GM12878 (cell line): ENCODE results near the gene DHX57. TPM values are rescaled to one million over a fixed set of nuclear protein-coding genes. Genes with fewer than 3 reads are reported as not detected.
A peak's percentile ranks its signal among the peaks of the same experiment; 100 is the strongest.

Experiments used
- ASH2L ChIP-seq: fragments of 300-600, 200-600 bp; sonication (generic); IDR thresholded peaks from 2 replicates; pipeline ENCODE4 v1.6.1; 2017; ENCODE audit warnings: low read depth, mild to moderate bottlenecking, borderline replicate concordance
- EP300 ChIP-seq, 2 experiments: fragments of 150-350 bp in 1 of 2; IDR thresholded peaks; 2 replicates each; pipeline ENCODE4 v1.6.1; 2011 to 2012; ENCODE audit warnings: low read depth in 2 of 2, low read length in 2 of 2, borderline replicate concordance in 1 of 2, improper control_type of control experiment in 1 of 2, inconsistent platforms in 1 of 2; ENCODE audit not compliant: control insufficient read depth in 1 of 2
- EZH2 ChIP-seq: IDR thresholded peaks from 2 replicates; pipeline ENCODE4 v1.6.1; 2012; ENCODE audit warnings: low read depth, mild to moderate bottlenecking, control low read depth, inconsistent platforms, low read length, borderline replicate concordance; ENCODE audit not compliant: control insufficient read depth
- FOXM1 ChIP-seq: IDR thresholded peaks from 2 replicates; pipeline ENCODE4 v1.6.1; 2012; ENCODE audit warnings: low read depth, mild to moderate bottlenecking, inconsistent platforms, low read length, moderate library complexity
- MTA2 ChIP-seq: fragments of 450-650 bp; IDR thresholded peaks from 2 replicates; pipeline ENCODE4 v1.6.1; 2016; ENCODE audit warnings: low read depth, mild to moderate bottlenecking, moderate library complexity
- MXI1 ChIP-seq: fragments of 150-350 bp; IDR thresholded peaks from 2 replicates; pipeline ENCODE4 v1.6.1; 2011; ENCODE audit warnings: low read depth, mild to moderate bottlenecking, inconsistent platforms, low read length, improper control_type of control experiment
- SIN3A ChIP-seq: IDR thresholded peaks from 2 replicates; pipeline ENCODE4 v1.6.1; 2012; ENCODE audit warnings: low read depth, low read length, improper control_type of control experiment
- TARDBP ChIP-seq: IDR thresholded peaks from 2 replicates; pipeline ENCODE4 v1.6.1; 2016; ENCODE audit warnings: borderline replicate concordance
- TCF3 ChIP-seq: IDR thresholded peaks from 2 replicates; pipeline ENCODE4 v1.6.1; 2012; ENCODE audit warnings: low read depth, mild to moderate bottlenecking, low read length, borderline replicate concordance; ENCODE audit not compliant: insufficient read depth
- polyA plus RNA-seq, 11 experiments: library from polyadenylated mRNA; depleted of rRNA in 4 of 11; unstranded in 6 of 11; stranded (reverse) in 5 of 11; fragments of >200 nt; fragmentation: Nextera tagmentation in 4 of 11; fragmentation: Illumina TruSeq in 1 of 11; extraction: Ambion mirVana in 4 of 11; extraction: Trizol in 1 of 11; gene quantifications; 1 replicate in 1 of 11; 2 replicates in 10 of 11; pipeline versions ENCODE4 v1.2.1 to v1.2.3, GENCODE V29; 2011 to 2016; ENCODE audit warnings: inconsistent platforms in 2 of 11, missing spikeins in 2 of 11, low read depth in 1 of 11
- total RNA-seq, 4 experiments: library from RNA; depleted of rRNA in 3 of 4; stranded (reverse); fragments of >200 nt in 3 of 4; fragmentation: Illumina TruSeq in 1 of 4; extraction: Trizol in 1 of 4; gene quantifications; 2 replicates each; pipeline versions ENCODE4 v1.2.1 to v1.2.3, GENCODE V29; 2013 to 2021
- TF ChIP-seq, protein P1 (sequence below): IDR thresholded peaks from 2 replicates; pipeline ENCODE4 v1.6.1; 2012; ENCODE audit warnings: low read depth, low read length, improper control_type of control experiment
- TF ChIP-seq, protein P2 (sequence below): fragments of 450-650 bp; IDR thresholded peaks from 2 replicates; pipeline ENCODE4 v1.6.1; 2014; ENCODE audit warnings: mild to moderate bottlenecking
- TF ChIP-seq, protein P3 (sequence below): fragments of 450-650 bp; IDR thresholded peaks from 2 replicates; pipeline ENCODE4 v1.6.1; 2017; ENCODE audit warnings: borderline replicate concordance
- TF ChIP-seq, protein P4 (sequence below): fragments of 450-650 bp; IDR thresholded peaks from 2 replicates; pipeline ENCODE4 v1.6.1; 2016; ENCODE audit warnings: mild to moderate bottlenecking
- TF ChIP-seq, protein P5 (sequence below): fragments of 450-650 bp; IDR thresholded peaks from 2 replicates; pipeline ENCODE4 v1.6.1; 2016; ENCODE audit warnings: mild to moderate bottlenecking, moderate library complexity, borderline replicate concordance
- TF ChIP-seq, protein P6 (sequence below): fragments of 450-650 bp; IDR thresholded peaks from 2 replicates; pipeline ENCODE4 v1.6.1; 2017; ENCODE audit warnings: mild to moderate bottlenecking, low read depth, inconsistent platforms; ENCODE audit not compliant: poor library complexity, severe bottlenecking

The DHX57 gene
- total and polyA plus RNA-seq, 10 of the 15 experiments (the other 5 are each of a cell fraction or from before 2014, with no cell fraction given): 6.5 to 18.0 (median 15.8) TPM

DNA sequence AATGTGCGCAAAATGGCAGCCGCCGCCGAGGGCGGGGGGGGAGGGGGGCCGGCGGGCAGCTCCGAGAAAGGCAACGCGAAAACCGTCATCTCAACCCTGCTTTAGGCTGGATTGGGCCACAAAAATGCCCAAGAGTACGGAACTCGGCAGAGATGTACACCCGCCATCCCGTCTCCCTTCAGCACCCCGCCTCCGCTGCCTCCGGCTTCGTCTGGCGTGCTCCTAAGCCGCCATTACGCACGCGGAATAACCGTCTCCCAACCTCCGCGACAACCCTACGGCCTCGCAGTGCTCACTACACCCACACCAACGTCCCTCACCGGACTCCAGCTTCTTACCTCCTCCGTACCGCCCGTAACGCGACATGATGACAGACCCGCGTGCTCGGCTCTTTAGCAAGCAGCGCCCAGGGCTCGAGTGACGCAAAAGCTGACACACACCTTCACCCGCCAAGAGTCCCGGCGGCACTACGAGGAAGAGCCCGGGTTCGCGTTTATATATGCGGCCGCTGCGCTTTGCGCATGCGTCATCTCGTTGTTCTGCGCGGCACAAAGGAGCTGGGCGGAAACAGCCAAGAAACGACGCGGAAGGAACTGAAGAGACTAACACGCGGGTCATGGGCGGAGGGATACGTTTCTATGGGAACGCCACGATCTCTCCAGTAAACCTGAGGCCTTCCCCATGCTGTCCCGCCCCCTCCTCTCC, 124.7 kb downstream of the DHX57 start, which contains the start of gene SRSF7 (continued):
- TF ChIP-seq, protein P1, sequence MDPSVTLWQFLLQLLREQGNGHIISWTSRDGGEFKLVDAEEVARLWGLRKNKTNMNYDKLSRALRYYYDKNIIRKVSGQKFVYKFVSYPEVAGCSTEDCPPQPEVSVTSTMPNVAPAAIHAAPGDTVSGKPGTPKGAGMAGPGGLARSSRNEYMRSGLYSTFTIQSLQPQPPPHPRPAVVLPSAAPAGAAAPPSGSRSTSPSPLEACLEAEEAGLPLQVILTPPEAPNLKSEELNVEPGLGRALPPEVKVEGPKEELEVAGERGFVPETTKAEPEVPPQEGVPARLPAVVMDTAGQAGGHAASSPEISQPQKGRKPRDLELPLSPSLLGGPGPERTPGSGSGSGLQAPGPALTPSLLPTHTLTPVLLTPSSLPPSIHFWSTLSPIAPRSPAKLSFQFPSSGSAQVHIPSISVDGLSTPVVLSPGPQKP: peak; percentile 65; the same call in 1 of the 2 replicates
- TF ChIP-seq EP300 (IDR thresholded peaks at IDR 0.05; ENCODE audit: borderline replicate concordance in 1 of 2, control insufficient read depth in 1 of 2, low read depth in 2 of 2, low read length in 2 of 2) (peak in 1 of 2 experiments; percentile 76; a peak in 2 of 4 replicates), MTA2 (0 out of 2 replicates have a peak, but pooled peaks have one; percentile 53), SIN3A (peak; percentile 95), ASH2L (no peak), EZH2 (no peak), FOXM1 (peak; percentile 76; the same call in 1 of the 2 replicates), MXI1 (peak; percentile 89), TCF3 (peak; percentile 97), TARDBP (peak; percentile 79; the same call in 1 of the 2 replicates)
- TF ChIP-seq, protein P2, sequence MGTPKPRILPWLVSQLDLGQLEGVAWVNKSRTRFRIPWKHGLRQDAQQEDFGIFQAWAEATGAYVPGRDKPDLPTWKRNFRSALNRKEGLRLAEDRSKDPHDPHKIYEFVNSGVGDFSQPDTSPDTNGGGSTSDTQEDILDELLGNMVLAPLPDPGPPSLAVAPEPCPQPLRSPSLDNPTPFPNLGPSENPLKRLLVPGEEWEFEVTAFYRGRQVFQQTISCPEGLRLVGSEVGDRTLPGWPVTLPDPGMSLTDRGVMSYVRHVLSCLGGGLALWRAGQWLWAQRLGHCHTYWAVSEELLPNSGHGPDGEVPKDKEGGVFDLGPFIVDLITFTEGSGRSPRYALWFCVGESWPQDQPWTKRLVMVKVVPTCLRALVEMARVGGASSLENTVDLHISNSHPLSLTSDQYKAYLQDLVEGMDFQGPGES: no peak
- TF ChIP-seq, protein P3, sequence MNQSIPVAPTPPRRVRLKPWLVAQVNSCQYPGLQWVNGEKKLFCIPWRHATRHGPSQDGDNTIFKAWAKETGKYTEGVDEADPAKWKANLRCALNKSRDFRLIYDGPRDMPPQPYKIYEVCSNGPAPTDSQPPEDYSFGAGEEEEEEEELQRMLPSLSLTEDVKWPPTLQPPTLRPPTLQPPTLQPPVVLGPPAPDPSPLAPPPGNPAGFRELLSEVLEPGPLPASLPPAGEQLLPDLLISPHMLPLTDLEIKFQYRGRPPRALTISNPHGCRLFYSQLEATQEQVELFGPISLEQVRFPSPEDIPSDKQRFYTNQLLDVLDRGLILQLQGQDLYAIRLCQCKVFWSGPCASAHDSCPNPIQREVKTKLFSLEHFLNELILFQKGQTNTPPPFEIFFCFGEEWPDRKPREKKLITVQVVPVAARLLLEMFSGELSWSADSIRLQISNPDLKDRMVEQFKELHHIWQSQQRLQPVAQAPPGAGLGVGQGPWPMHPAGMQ: no peak
- TF ChIP-seq, protein P4, sequence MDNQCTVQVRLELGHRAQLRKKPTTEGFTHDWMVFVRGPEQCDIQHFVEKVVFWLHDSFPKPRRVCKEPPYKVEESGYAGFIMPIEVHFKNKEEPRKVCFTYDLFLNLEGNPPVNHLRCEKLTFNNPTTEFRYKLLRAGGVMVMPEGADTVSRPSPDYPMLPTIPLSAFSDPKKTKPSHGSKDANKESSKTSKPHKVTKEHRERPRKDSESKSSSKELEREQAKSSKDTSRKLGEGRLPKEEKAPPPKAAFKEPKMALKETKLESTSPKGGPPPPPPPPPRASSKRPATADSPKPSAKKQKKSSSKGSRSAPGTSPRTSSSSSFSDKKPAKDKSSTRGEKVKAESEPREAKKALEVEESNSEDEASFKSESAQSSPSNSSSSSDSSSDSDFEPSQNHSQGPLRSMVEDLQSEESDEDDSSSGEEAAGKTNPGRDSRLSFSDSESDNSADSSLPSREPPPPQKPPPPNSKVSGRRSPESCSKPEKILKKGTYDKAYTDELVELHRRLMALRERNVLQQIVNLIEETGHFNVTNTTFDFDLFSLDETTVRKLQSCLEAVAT: peak; percentile 98
- TF ChIP-seq, protein P5, sequence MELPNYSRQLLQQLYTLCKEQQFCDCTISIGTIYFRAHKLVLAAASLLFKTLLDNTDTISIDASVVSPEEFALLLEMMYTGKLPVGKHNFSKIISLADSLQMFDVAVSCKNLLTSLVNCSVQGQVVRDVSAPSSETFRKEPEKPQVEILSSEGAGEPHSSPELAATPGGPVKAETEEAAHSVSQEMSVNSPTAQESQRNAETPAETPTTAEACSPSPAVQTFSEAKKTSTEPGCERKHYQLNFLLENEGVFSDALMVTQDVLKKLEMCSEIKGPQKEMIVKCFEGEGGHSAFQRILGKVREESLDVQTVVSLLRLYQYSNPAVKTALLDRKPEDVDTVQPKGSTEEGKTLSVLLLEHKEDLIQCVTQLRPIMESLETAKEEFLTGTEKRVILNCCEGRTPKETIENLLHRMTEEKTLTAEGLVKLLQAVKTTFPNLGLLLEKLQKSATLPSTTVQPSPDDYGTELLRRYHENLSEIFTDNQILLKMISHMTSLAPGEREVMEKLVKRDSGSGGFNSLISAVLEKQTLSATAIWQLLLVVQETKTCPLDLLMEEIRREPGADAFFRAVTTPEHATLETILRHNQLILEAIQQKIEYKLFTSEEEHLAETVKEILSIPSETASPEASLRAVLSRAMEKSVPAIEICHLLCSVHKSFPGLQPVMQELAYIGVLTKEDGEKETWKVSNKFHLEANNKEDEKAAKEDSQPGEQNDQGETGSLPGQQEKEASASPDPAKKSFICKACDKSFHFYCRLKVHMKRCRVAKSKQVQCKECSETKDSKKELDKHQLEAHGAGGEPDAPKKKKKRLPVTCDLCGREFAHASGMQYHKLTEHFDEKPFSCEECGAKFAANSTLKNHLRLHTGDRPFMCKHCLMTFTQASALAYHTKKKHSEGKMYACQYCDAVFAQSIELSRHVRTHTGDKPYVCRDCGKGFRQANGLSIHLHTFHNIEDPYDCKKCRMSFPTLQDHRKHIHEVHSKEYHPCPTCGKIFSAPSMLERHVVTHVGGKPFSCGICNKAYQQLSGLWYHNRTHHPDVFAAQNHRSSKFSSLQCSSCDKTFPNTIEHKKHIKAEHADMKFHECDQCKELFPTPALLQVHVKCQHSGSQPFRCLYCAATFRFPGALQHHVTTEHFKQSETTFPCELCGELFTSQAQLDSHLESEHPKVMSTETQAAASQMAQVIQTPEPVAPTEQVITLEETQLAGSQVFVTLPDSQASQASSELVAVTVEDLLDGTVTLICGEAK: peak; percentile 79; the same call in 1 of the 2 replicates
- TF ChIP-seq, protein P6, sequence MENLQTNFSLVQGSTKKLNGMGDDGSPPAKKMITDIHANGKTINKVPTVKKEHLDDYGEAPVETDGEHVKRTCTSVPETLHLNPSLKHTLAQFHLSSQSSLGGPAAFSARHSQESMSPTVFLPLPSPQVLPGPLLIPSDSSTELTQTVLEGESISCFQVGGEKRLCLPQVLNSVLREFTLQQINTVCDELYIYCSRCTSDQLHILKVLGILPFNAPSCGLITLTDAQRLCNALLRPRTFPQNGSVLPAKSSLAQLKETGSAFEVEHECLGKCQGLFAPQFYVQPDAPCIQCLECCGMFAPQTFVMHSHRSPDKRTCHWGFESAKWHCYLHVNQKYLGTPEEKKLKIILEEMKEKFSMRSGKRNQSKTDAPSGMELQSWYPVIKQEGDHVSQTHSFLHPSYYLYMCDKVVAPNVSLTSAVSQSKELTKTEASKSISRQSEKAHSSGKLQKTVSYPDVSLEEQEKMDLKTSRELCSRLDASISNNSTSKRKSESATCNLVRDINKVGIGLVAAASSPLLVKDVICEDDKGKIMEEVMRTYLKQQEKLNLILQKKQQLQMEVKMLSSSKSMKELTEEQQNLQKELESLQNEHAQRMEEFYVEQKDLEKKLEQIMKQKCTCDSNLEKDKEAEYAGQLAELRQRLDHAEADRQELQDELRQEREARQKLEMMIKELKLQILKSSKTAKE: peak; percentile 64
